GM21360 (cell line): ENCODE data around the gene SMARCB1.

Experiments used
- ATAC-seq: cut with Tn5 transposase; IDR thresholded peaks from one replicate; pipeline ENCODE4 v1.9.1; 2021; ENCODE audit warnings: mild to moderate bottlenecking, moderate library complexity; ENCODE audit not compliant: unreplicated experiment

SMARCB1 gene

DNA sequence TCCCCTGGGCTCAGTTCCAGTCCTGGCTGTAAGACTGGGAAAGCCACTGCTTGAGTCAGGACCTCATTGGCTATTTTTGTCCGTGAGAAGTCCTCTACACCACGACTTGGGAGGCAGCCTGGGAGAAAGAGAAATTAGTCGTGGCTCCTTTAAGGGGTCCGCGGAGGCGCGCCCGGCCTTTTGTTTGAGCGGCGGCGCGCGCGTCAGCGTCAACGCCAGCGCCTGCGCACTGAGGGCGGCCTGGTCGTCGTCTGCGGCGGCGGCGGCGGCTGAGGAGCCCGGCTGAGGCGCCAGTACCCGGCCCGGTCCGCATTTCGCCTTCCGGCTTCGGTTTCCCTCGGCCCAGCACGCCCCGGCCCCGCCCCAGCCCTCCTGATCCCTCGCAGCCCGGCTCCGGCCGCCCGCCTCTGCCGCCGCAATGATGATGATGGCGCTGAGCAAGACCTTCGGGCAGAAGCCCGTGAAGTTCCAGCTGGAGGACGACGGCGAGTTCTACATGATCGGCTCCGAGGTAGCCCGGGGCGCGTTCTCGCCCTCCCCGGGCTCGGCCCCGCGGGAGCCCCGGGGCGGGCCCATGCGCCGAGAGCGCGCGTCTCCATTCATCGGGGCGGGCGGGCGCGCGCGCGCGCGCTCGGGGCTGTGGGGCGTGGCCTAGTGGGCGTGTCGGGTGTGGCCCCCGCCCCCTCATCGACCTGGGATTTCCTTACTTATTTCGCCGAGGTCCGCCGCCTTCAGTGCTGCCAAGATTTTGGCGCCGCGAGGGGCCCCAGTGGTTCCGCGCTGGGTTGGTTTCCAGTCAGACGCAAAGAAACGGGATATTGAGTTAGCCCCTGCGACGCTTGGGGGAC, at the start of gene SMARCB1:
TSS of gene SMARCB1 (plus strand) at position 215 of the 848 bp plus-strand sequence. CDS start at position 419, 204 bp downstream.
- ATAC-seq: peak; percentile 70

DNA sequence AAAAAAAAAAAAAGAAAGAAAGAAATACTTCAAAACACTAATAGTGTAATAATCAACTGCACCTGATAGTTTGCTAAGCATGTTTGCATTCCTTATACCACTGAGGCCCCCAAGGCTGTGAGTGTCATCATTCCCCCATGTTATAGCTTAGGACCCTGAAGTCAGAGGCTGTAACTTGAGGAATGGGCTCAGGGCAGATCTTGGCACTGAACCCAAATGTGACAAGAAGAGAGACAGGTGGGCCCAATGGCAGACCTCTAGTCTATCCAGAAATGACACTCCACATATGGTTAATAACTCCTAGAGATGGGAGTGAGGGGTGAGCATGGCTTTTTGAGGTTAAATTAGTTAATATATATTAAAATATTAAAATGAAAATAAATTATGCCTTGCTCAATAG, 49.1 kb upstream of the SMARCB1 start:
- no peak for ATAC-seq

DNA sequence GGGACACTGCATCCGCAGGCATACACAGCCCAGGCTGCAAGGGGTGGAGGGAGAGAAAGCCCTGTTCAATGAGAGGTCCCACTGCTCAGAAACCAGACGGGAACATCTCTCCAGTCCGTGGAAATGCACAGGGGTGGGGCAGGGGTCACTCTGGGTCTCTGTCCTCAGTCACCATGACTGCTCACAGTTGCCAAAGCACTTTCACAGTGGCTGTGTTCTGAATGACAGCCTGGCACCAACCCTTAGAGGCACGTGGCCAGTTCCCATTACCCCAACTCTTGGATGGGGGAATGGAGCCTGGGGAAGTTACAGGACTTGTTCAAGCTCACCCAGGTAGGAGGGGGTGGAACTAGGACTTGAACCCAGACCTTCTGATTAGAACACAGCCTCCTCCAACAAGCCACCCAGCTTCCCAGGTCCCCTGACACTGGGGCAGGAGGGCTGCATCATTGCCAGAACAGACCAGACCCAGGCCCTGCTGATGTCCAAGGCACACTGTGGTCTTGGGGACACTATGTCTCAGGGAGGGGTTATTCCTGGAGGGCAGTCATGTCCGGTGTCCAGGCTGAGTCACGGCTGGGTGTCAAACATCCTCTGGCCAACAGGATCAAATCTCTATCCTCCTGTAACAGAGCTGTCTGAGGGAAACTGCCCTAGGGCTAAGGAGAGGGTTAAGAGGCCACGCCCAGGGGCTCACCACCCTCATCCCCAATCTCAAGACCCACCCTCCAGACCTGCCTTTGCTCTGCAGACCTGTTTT, 44.1 kb upstream of the SMARCB1 start:
- no peak for ATAC-seq

DNA sequence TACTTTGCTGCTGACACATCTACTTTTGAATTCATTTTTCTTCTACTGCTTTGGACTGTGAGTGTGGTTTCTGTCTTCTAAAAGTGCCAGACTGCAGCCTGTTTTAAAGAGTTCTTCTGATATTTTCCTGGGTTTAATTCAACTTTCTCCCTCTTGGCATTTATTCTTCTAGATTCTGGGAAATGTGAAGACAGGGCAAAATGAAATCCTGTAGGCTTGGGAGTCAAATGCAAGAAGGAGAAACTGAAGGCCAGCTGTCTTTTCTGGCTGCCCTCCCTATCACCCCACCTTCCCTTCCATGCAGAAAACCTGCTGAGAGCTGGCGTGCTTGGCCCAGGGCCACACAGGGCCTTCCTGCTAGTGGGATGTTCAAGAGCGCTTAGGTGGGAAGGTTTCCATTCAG, 43.5 kb upstream of the SMARCB1 start:
- ATAC-seq: no peak

DNA sequence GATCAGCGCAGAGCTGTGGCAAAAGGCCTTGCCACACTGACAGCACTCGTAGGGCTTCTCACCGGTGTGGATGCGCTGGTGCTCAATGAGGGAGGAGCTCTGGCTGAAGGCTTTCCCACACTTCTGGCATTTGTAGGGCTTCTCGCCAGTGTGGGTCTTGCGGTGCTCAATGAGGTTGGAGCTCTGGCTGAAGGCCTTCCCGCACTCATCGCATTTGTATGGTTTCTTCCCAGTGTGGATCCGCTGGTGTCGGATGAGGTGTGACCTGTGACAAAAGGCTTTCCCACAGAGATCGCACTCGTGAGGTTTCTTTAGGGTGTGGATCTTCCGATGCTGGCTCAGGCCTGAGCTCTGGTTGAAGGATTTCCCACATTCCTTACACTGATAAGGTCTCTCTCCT, 42.8 kb upstream of the SMARCB1 start:
- no peak for ATAC-seq

DNA sequence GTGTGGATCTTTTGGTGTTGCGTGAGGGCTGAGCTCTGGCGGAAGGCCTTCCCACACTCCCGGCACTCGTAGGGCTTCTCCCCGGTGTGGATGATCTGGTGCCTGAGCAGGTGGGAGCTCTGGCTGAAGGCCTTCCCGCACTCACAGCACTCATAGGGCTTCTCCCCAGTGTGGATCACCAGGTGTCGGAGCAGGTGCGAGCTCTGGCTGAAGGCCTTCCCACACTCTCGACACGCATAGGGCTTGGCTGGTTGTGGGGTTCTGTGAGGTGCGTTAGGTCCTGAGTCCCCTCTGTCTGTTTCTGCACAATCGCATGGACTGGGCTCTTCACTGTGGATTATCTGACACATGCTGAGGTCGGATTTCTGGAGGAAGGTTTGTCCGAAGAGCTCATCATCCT, 42.3 kb upstream of the SMARCB1 start:
- ATAC-seq: no peak

DNA sequence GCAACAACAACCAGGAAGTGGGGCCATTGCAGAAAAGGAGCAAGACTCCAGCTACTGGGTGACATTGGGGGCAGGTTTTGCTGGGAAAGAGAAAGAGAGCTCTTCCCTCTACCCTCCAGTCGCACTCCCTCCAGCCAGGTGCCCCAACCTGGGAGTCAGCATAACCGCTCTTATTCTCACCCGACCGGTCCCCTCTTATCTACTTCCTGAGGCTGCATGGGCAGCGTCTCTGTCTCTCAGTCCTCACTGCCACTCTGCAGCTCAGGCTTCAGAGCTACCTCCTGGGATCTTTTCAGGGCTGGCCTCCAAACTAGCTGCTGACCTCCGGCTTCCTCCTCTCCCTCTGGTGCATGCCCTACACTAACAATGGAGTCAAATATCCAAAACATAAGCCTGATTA, 41.0 kb upstream of the SMARCB1 start:
- no peak for ATAC-seq

DNA sequence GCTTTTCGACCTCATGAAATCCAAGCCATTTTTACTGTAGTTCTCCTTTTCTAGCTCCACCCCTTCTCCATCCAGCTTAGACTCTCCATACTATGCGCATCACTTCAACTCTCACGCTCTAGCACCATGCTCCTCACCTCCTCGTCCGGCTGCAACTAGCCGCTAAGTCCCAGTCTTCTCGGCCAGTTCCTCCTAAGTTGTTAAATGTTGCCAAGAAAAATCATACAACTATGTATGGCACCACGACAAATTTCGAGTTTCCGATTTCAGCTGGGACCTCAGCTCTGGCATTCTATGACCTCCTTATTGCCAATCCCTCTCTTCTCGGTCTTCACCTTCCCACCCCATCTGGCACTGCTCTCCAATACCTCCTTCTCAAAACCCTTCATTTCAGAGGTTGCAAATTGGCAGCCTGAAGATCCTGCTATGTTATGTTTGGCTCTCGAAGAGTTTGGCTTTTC, 36.9 kb upstream of the SMARCB1 start:
- no peak for ATAC-seq

DNA sequence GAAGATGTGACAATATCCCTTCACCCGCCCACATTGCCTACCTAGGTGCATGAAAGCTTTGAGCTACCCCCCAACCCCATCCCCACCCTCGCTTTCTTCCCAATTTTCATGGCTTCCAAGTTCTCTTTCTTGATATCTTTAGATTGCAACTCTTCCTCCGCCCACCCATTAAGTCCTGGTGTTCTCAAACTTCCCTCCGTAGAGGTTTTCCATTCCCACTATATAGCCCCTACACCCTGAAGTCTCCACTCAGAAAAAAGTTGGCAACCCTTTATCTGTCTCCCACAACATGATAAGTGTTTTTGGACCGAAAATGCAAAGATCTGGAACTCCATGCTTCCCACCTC, 36.4 kb upstream of the SMARCB1 start:
- no peak for ATAC-seq

DNA sequence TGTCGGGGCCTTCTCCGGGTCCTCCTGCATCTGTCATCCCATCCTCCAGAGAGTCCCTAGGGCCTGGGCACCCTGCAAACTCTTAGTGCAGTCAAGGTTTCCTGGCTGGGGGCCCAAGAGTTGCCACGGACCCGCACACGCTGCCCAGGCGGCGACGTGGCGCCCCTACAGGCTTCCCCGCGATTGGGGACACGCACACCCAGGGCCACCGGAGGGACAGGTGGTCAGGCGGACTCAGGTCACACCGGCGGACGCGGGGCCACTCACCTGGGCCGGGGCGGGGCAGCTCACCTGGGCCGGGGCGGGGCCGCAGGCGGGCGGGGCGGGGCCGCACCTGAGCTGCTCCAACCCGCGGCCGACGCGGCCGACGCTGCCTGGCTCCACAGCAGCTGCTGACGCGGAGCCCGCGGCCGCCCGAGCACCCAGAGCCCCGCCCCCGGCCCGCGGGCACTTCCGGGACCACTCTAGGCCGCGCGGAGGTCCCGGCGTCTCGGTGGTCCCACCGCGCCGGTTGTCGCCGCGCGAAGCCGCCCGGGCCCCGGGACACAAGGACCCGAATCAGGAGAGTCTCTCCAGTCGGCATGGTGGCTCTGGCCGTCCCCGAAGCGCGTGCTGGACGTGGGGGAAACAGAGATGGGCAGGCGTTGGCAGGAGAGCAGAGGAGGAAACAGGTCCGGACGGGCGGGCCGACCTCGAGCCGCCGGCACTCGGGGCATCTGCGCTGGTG, 35.9 kb upstream of the SMARCB1 start, which contains the start of gene ZNF70:
TSS of gene ZNF70 (minus strand) at position 399 of the 727 bp plus-strand sequence. CDS start 5,972 bp downstream, outside the sequence.
- ATAC-seq: peak; percentile 57

DNA sequence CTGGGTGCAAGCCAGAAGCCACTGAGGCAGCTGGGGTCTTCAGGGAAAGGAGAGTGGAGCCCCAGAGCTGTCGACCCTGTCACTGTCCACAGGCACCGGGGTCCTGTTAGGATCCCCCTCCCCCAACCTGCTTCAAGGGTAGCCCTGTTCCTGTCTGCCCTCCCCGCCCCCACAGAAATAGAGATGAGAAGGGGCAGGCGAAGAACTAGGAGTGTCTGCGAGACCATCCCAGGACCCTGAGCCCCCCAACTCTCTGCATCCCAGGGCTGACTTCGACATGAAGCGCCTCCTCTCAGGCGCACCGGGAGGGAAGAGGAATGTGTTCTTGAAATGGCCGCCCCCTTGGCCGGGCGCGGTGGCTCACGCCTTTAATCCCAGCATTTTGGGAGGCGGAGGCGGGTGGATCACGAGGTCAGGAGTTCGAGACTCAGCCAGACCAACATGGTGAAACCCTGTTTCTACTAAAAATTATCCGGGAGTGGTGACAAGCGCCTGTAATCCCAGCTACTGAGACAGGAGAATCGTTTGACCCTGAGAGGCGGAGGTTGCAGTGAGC, 35.2 kb upstream of the SMARCB1 start:
- ATAC-seq: no peak

DNA sequence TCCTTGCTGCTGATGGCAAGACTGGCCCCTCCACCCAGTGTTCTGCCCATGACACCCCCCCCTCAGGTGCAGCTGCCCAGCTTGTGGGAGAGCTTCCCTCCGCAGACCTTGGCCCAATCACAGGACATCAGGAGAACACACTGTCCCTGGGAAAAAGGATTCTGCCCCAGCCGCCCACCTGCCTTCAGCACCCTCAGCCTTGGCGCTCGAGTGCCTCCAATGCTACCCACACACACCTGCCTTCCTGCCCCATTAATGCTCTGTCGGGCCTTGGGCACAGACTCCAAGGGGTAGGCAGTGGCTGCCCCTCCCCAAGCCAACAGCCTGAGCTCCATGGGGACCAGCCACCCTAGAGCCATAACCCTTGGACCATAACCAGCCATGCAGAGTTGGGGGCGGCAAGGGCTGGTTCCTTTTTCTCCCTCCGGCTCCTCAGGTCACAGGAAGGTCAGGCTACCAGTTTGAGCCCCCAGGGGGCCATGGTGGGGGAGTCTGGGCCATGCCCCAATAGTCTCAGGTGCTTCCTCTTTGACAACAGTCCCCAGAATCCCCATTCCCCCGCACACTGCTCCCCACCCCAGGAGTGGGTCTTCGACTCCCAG, 34.6 kb upstream of the SMARCB1 start:
- ATAC-seq: no peak

DNA sequence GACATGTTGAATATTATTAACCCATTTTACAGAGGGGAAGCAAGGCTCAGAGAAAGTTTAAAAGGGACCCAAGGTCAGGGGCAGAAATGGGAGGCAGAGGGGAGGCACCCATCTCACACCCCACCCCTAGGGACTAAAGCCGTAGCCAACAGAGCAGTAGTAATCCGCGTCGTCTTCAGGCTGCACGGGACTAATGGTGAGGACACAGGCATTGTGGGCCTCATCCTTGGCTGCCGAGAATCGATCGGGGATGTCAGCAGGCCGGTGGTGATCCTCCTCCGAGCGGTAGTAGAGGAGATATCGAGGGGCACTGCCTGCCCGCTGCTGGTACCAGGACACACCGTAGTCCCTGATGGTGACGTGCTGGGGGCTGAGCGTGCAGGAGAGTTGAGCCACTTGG, 34.0 kb upstream of the SMARCB1 start:
- ATAC-seq: no peak

DNA sequence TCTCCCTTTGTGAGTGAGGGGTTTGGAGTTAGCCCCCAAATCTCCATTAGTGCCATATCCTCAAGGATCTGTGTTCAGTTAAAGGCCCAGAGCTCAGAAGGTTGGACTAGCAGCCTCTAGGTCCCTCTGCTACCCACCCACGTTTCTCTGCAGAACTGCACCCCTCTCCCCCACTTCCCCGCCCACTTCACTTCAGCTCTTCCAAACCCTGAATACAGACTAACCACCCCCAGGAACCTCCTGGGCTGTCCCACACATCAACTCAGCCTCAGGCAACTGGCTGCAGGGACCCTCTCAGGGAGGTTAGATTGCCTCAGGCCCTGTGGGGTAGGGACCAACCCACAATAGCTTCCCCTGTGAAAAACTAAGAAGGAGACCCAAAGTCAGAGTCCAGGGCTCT, 33.4 kb upstream of the SMARCB1 start:
- no peak for ATAC-seq

DNA sequence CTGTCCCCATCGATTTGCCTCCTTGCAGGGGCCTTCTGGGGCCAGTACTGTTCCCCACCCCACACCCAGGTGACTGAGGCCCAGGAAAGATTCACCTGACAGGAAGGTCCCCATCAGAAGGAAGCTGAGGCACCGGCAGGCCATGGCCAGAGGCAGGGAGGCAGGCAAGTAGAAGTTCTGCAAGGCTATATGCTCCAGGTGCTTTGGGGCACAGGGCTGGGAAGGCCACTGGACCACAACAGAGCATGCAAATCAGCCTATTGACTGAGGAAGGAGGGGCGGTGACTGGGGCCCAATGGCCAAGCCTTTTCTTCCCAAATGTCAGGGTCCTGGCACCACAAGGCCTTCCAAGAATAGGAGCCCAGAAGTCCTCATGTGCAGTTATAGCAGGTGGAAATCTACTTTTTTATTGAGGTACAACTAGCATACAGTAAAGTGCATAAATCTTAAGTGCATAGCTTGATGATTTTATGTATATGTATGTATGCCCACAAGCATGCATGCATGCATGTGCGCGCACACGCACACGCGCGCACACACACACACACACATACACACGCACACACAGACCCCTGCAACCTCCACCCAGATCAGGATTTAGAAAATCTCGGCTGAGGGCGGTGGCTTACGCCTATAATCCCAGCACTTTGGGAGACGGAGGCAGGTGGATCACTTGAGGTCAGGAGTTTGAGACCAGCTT, 32.4 kb upstream of the SMARCB1 start, which contains the start of gene VPREB3:
TSS of gene VPREB3 (minus strand) at position 206 of the 700 bp plus-strand sequence. CDS start at position 144, 62 bp downstream.
- no peak for ATAC-seq

DNA sequence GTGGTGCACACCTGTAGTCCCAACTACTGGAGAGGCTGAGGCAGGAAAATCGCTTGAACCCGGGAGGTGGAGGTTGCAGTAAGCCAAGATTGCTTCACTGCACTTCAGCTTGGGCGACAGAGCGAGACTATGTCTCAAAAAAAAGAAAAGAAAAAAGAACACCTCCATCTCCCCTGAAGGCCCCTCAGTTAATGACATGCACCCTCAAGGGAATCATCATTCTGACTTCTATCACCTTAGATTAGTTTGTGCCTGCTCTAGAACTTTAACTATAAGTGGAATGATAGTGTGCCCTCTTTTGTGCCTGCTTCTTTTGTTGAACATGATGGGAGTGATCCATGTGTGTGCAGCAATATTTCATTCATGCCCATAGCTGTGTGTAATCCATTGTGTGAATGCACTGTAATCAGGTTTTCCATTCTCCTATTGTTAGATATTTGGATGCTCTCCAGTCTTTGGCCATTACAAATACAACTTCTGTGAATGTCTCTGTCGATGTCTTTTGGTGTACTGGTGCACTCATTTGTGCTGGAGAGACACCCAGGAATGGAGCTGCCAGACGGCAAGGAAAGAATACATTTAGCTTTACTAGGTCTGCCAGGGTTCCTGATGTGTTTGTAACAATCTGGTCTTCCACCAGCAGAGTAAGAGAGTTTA, 31.7 kb upstream of the SMARCB1 start:
- no peak for ATAC-seq

DNA sequence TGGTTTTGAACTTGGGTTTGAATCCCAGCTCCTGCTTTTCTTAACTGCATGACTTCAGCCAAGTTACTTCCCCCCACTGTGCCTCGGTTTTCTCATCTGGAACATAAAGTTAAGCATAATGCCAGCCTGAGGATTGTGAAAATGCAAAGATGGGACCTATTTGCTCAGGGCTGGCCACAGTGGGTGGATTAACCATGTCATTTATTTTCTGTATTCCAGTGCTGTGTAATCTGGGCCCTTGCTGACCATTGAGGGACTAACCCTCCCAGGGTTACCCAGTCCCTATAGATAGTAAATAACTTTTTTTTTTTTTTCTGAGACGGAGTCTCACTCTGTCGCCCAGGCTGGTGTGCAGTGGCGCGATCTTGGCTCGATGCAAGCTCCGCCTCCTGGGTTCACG, 31.1 kb upstream of the SMARCB1 start:
- ATAC-seq: no peak

DNA sequence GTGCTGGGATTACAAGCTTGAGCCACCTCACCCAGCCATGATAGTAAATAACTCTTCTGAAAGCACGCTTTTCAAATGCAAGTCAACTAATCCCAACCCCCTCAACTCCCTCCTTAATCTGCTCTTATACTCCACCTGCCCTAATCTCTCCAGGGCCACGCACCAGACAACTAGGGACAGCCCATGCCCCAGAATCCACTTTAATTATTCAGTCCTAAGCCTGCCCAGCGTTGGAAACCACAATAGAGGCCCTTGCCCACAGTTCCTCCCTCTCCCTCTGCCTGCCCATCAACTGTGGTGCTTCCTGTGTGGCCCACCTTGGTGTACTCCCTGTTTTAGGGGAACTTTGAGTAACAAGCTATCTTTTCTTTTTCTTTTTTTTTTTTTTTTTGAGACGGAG, 29.9 kb upstream of the SMARCB1 start:
- no peak for ATAC-seq

DNA sequence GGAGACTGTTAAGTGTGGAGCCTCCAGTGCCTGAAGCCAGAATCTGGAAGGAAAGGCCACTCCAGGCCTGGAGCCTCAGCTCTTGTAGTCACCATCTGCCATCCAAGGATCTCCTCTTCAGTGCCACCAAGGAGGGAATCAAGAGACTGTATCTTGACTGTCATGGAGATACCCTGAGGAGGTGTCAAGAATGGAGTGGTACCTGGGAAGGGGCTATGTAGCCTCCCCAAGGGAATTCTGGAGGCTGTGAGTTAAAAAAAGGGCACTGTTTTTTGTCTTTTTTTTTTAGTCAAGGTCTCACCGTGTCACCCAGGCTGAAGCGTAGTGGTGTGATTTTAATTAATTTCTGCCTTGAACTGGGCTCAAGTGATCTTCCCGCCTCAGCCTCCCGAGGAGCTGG, 27.2 kb upstream of the SMARCB1 start:
- no peak for ATAC-seq
